Breast epithelium (tissue), 3 donors: Measurements from ENCODE around the gene TTC28.

ENCODE experiments used
- CTCF ChIP-seq, 3 donors: fragments of 450-650 bp; IDR thresholded peaks; one replicate each; pipeline ENCODE4 v1.5.1; 2016 to 2017; ENCODE audit warnings: antibody characterized with exemption in 3 of 3, mild to moderate bottlenecking in 3 of 3, moderate library complexity in 3 of 3
- POLR2A ChIP-seq: fragments of 450-650 bp; IDR thresholded peaks from one replicate; pipeline ENCODE4 v1.6.1; 2016; ENCODE audit warnings: antibody characterized with exemption, mild to moderate bottlenecking, moderate library complexity
- POLR2AphosphoS5 ChIP-seq, 3 donors: sonication (generic); formaldehyde crosslinking; IDR thresholded peaks; one replicate each; pipeline ENCODE4 v1.6.1; 2017; ENCODE audit warnings: antibody characterized with exemption in 3 of 3

DNA sequence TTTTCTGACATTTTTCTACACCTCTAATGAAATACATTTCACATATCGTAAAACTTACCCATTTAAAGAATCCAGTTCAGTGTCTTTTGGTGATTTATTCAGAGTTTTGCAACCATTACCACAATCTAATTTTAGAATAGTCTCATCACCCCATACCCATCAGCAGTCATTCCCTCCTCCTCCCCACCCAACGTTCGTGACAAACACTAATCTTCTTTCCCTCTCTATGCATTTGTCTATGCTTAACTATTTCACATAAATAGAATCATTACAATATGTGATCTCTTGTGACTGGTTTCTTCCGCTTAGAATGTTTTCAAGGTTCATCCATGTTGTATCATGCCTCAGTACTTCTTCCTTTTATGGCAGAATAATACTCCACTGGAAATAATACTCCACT is 9.5 kb downstream of the TTC28 start:
- TF ChIP-seq POLR2A (no peak), CTCF (IDR thresholded peaks at IDR 0.05) (no peak), POLR2AphosphoS5 (IDR thresholded peaks at IDR 0.05) (no peak)
